Stomach (tissue), 4 donors: ENCODE results near the gene TSPAN11.

Experiments
- EP300 ChIP-seq: sonication (generic); formaldehyde crosslinking; IDR thresholded peaks from one replicate; pipeline ENCODE4 v1.6.1; 2017; ENCODE audit warnings: antibody characterized with exemption
- POLR2AphosphoS5 ChIP-seq, 3 donors: sonication (generic); formaldehyde crosslinking; IDR thresholded peaks; one replicate each; pipeline ENCODE4 v1.6.1; 2016; ENCODE audit warnings: antibody characterized with exemption in 3 of 3
- TF ChIP-seq, protein P1 (sequence below), 7 experiments: fragments of 450-650 bp in 4 of 7; fragments of 200-600 bp in 3 of 7; sonication (generic) in 3 of 7; IDR thresholded peaks; one replicate each; pipeline ENCODE4 v1.5.1; 2016 to 2019; ENCODE audit warnings: antibody characterized with exemption in 7 of 7, control low read depth in 2 of 7, mild to moderate bottlenecking in 1 of 7

DNA sequence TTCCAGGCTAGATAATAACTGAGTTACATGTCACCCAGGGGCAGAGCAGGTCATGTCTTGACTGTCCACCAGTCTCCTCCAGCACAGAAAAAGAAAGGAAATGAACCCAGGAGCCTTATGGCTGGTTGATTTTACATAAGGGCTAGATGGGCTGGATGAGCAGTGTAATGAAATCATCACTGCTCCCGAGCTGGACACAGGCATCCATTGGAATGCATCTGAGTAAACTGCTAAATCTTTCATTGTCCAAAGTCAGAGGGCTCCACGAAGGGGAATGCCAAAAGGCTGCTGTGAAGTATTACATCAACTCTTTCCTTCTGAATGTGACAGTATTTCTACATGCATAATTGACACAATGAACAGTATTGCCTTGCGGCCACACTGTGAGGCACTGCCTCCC is 30.1 kb upstream of the TSPAN11 start:
- TF ChIP-seq, protein P1, sequence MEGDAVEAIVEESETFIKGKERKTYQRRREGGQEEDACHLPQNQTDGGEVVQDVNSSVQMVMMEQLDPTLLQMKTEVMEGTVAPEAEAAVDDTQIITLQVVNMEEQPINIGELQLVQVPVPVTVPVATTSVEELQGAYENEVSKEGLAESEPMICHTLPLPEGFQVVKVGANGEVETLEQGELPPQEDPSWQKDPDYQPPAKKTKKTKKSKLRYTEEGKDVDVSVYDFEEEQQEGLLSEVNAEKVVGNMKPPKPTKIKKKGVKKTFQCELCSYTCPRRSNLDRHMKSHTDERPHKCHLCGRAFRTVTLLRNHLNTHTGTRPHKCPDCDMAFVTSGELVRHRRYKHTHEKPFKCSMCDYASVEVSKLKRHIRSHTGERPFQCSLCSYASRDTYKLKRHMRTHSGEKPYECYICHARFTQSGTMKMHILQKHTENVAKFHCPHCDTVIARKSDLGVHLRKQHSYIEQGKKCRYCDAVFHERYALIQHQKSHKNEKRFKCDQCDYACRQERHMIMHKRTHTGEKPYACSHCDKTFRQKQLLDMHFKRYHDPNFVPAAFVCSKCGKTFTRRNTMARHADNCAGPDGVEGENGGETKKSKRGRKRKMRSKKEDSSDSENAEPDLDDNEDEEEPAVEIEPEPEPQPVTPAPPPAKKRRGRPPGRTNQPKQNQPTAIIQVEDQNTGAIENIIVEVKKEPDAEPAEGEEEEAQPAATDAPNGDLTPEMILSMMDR (IDR thresholded peaks at IDR 0.05) = no peak
- no peak for TF ChIP-seq POLR2AphosphoS5 (IDR thresholded peaks at IDR 0.05)
- no peak for TF ChIP-seq EP300
